GM12878 (cell line): Measurements from ENCODE around the gene RBMS3. TPM values are rescaled to one million over a fixed set of nuclear protein-coding genes. Genes with fewer than 3 reads are reported as not detected.
A peak's percentile ranks its signal among the peaks of the same experiment; 100 is the strongest.

Experiments
- ATAC-seq: fragments of 200-7000 bp; cut with Tn5 transposase; 3 replicates; pipeline ENCODE4 v1.9.1; 2020; ENCODE audit warnings: mild to moderate bottlenecking, moderate library complexity
- BruUV-seq: library from RNA; stranded (reverse); fragments of 400-500 nt; replicated peaks from 2 replicates; lab custom pipeline; 2021; lab: Mats Ljungman, UMichigan
- CTCF ChIA-PET: fragments of 300-600 bp; sonication (Branson Sonifier 250); formaldehyde crosslinking; extraction: SDS; loops from one replicate; lab custom pipeline; 2021; ENCODE audit warnings: inconsistent platforms; lab: Yijun Ruan, JAX
- POLR2A ChIA-PET: fragments of 350-600 bp; formaldehyde crosslinking; extraction: SDS; loops from one replicate; lab custom pipeline; 2021; ENCODE audit warnings: inconsistent platforms; lab: Charles Lee
- RAD21 ChIA-PET: fragments of 300-600 bp; sonication (Branson Sonifier 250); formaldehyde crosslinking; loops from one replicate; lab custom pipeline; 2023; ENCODE audit warnings: antibody characterized with exemption; ENCODE audit not compliant: unreplicated experiment; lab: Charles Lee
- SMC1A ChIA-PET: fragments of 300-600 bp; sonication (Branson Sonifier 250); formaldehyde crosslinking; loops from one replicate; lab custom pipeline; 2023; ENCODE audit not compliant: unreplicated experiment, uncharacterized antibody; lab: Charles Lee
- DNase-seq: peaks from one replicate; pipeline ENCODE4 v3.0.0-alpha.2; 2011; ENCODE audit warnings: low read depth, low spot score
- FAIRE-seq: peaks from 3 replicates; lab custom pipeline; 2011; peaks lifted over from hg19 to GRCh38; lab: Jason Lieb, UNC
- H2AFZ ChIP-seq: 2 replicates; pipeline ENCODE4 v1.6.0; 2011; ENCODE audit warnings: low read depth, low read length, control low read depth; ENCODE audit not compliant: control insufficient read depth
- H3K27ac ChIP-seq: 2 replicates; pipeline ENCODE4 v1.5.1; 2011; ENCODE audit warnings: control low read depth; ENCODE audit not compliant: control insufficient read depth, insufficient read depth
- H3K27me3 ChIP-seq, 2 experiments: replicated peaks in 1 of 2; 2 replicates each; pipeline versions ENCODE4 v1.6.0 to v1.6.1; 2011; ENCODE audit warnings: low read length in 1 of 2; ENCODE audit not compliant: control insufficient read depth in 2 of 2, insufficient read depth in 2 of 2
- H3K36me3 ChIP-seq, 2 experiments: 2 replicates each; pipeline ENCODE4 v1.5.1; 2011; ENCODE audit warnings: low read length in 1 of 2; ENCODE audit not compliant: control insufficient read depth in 2 of 2, insufficient read depth in 2 of 2
- H3K4me1 ChIP-seq: 2 replicates; pipeline ENCODE4 v1.6.1; 2011; ENCODE audit warnings: mild to moderate bottlenecking, low read length, moderate library complexity, mixed read lengths; ENCODE audit not compliant: control insufficient read depth, insufficient read depth
- H3K4me2 ChIP-seq: 2 replicates; pipeline ENCODE4 v1.6.0; 2011; ENCODE audit warnings: control low read depth; ENCODE audit not compliant: control insufficient read depth, insufficient read depth
- H3K4me3 ChIP-seq: fragments of 200-600 bp; sonication (generic); 2 replicates; pipeline ENCODE4 v1.5.1; 2016
- H3K79me2 ChIP-seq: 2 replicates; pipeline ENCODE4 v1.6.0; 2011; ENCODE audit warnings: low read length; ENCODE audit not compliant: control insufficient read depth, insufficient read depth
- H3K9ac ChIP-seq: 2 replicates; pipeline ENCODE4 v1.8.0; 2011; ENCODE audit warnings: low read length, control low read depth, mixed read lengths; ENCODE audit not compliant: control insufficient read depth, insufficient read depth
- H3K9me3 ChIP-seq: replicated peaks from 3 replicates; pipeline ENCODE4 v1.5.1; 2011; ENCODE audit warnings: mild to moderate bottlenecking, low read length; ENCODE audit not compliant: control insufficient read depth, insufficient read depth
- H4K20me1 ChIP-seq: 2 replicates; pipeline ENCODE4 v1.6.0; 2011; ENCODE audit not compliant: control insufficient read depth, insufficient read depth
- JUNB ChIP-seq: IDR thresholded peaks from 2 replicates; pipeline ENCODE4 v1.6.1; 2016; ENCODE audit warnings: antibody characterized with exemption, mild to moderate bottlenecking
- MAX ChIP-seq: IDR thresholded peaks from 2 replicates; pipeline ENCODE4 v1.6.1; 2012; ENCODE audit warnings: low read depth, low read length, improper control_type of control experiment
- NR2F1 ChIP-seq: fragments of 450-650 bp; conservative IDR thresholded peaks from 2 replicates; pipeline ENCODE4 v1.6.1; 2017; ENCODE audit warnings: mild to moderate bottlenecking
- PML ChIP-seq: IDR thresholded peaks from 2 replicates; pipeline ENCODE4 v1.6.1; 2012; ENCODE audit warnings: low read length, inconsistent platforms
- SREBF1 ChIP-seq: IDR thresholded peaks from 2 replicates; pipeline ENCODE4 v1.6.1; 2012; ENCODE audit warnings: mild to moderate bottlenecking, low read length
- YY1 ChIP-seq: IDR thresholded peaks from 2 replicates; pipeline ENCODE4 v1.6.1; 2011; ENCODE audit warnings: low read depth, mild to moderate bottlenecking, low read length
- ZBTB40 ChIP-seq: fragments of 450-650 bp; IDR thresholded peaks from 2 replicates; pipeline ENCODE4 v1.6.1; 2016; ENCODE audit warnings: mild to moderate bottlenecking, moderate library complexity, borderline replicate concordance
- ZNF687 ChIP-seq: fragments of 450-650 bp; IDR thresholded peaks from 2 replicates; pipeline ENCODE4 v1.6.1; 2017; ENCODE audit warnings: mild to moderate bottlenecking, moderate library complexity
- in situ Hi-C: fragments of 300-500 bp; cut with MboI; formaldehyde crosslinking; loops from 9 replicates; pipeline ENCODE4 v1.14.3; 2018; ENCODE audit warnings: mixed read lengths
- intact Hi-C: fragments of 100-400 bp; cut with micrococcal nuclease; formaldehyde crosslinking; loops from one replicate; pipeline ENCODE4 v1.14.2; 2022; ENCODE audit not compliant: unreplicated experiment
- polyA plus RNA-seq, 11 experiments: library from polyadenylated mRNA; depleted of rRNA in 4 of 11; unstranded in 6 of 11; stranded (reverse) in 5 of 11; fragments of >200 nt; fragmentation: Nextera tagmentation in 4 of 11; fragmentation: Illumina TruSeq in 1 of 11; extraction: Ambion mirVana in 4 of 11; extraction: Trizol in 1 of 11; gene quantifications; 1 replicate in 1 of 11; 2 replicates in 10 of 11; pipeline versions ENCODE4 v1.2.1 to v1.2.3, GENCODE V29; 2011 to 2016; ENCODE audit warnings: inconsistent platforms in 2 of 11, missing spikeins in 2 of 11, low read depth in 1 of 11
- total RNA-seq, 4 experiments: library from RNA; depleted of rRNA in 3 of 4; stranded (reverse); fragments of >200 nt in 3 of 4; fragmentation: Illumina TruSeq in 1 of 4; extraction: Trizol in 1 of 4; gene quantifications; 2 replicates each; pipeline versions ENCODE4 v1.2.1 to v1.2.3, GENCODE V29; 2013 to 2021

RBMS3 gene
- total and polyA plus RNA-seq, 10 of the 15 experiments (the other 5 are each of a cell fraction or from before 2014, with no cell fraction given), result 0.79 to 4.7 (median 3.1) TPM

GRCh38 chr3:29373131-29373680, 92.3 kb downstream of the RBMS3 start (continued):
- TF ChIP-seq ZNF687 (no peak), NR2F1 (peak; percentile 78), YY1 (no peak), MAX (no peak)

DNA sequence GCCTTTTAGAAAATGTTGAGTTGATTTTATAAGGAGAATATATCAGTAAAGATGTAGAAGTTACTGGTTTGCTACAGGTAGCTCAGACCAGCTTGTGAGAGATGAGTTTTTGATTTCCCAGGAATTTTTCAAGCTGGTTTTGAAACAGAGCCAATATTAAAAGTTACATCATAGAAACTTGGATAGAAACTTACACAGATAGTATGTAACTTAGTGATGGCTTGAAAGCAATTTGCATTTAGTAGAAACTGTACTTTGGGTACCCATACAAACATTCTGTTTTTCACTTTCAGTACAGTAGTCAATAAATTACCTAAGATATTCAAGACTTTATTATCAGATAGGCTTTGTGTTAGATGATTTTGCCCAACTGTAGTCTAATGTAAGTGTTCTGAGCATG, 93.4 kb downstream of the RBMS3 start:
- no peak overlapping the region for H3K27ac ChIP-seq
- H3K4me3 ChIP-seq, result no peak overlapping the region
- intact Hi-C loops, result no loop called here
- no peaks in the 10 kb centered on the region for H4K20me1 ChIP-seq
- ATAC-seq, result peak; percentile 52
- SMC1A ChIA-PET, result interaction anchor here (0.6 to 1.5 kb wide), 3 partner anchors 21 to 106 kb away, joined by 3 to 4 read pairs (median 4); no protein-coding TSS in a partner anchor
- H3K79me2 ChIP-seq, result no peaks in the 10 kb centered on the region
- no peak overlapping the region for H3K9ac ChIP-seq
- no peaks in the 10 kb centered on the region for H3K4me1 ChIP-seq
- no peak for TF ChIP-seq PML
- no peak for TF ChIP-seq JUNB
- no peak for TF ChIP-seq SREBF1
- TF ChIP-seq ZBTB40, result no peak
- TF ChIP-seq, all 136 proteins: peak for 0
- in situ Hi-C loops, result no loop called here
- BruUV-seq, result no TSS peak
- Histone ChIP-seq H3K36me3 (no peaks in the 10 kb centered on the region), H2AFZ (no peak overlapping the region), H3K27me3 (no peaks in the 10 kb centered on the region), H3K9me3 (no peaks in the 10 kb centered on the region; the same call in 2 of the 3 replicates), H3K4me2 (no peak overlapping the region)
- FAIRE-seq (no peak), DNase-seq (no peak)
- ChIA-PET RAD21 (interaction anchor here (0.8 to 1.1 kb wide), 2 partner anchors 25 to 51 kb away, joined by 3 read pairs; no protein-coding TSS in a partner anchor), POLR2A (no interaction called here), CTCF (interaction anchor here (1.3 kb wide), 1 partner anchor 9 kb away, joined by 6 read pairs; no protein-coding TSS in a partner anchor)
